HCT116 (cell line): ENCODE results near the gene RPLP2. TPM values are rescaled to one million over a fixed set of nuclear protein-coding genes. Genes with fewer than 3 reads are reported as not detected.

ENCODE experiments used
- ATAC-seq: fragments of 200-7000 bp; cut with Tn5 transposase; 2 replicates; pipeline ENCODE4 v1.9.1; 2020; ENCODE audit warnings: mild to moderate bottlenecking, moderate library complexity
- BruUV-seq: library from RNA; stranded (reverse); fragments of 400-500 nt; replicated peaks from 2 replicates; lab custom pipeline; 2021; lab: Mats Ljungman, UMichigan
- CTCF ChIA-PET: fragments of 300-600 bp; sonication (Branson Sonifier 250); formaldehyde crosslinking; loops from one replicate; lab custom pipeline; 2021; ENCODE audit warnings: antibody characterized with exemption; lab: Charles Lee
- POLR2A ChIA-PET: fragments of 300-600, 350-600 bp; sonication (Branson Sonifier 250); formaldehyde crosslinking; loops from one replicate; lab custom pipeline; 2021; ENCODE audit warnings: antibody characterized with exemption; lab: Charles Lee
- RAD21 ChIA-PET, 2 experiments: fragments of 300-600 bp; sonication (Branson Sonifier 250); formaldehyde crosslinking; loops; one replicate each; lab custom pipeline; 2023; ENCODE audit warnings: low total read pairs in 2 of 2; ENCODE audit not compliant: uncharacterized antibody in 2 of 2, unreplicated experiment in 2 of 2, low non-redundant PET in 1 of 2; lab: Charles Lee
- DNase-seq: peaks from one replicate; pipeline ENCODE4 v3.0.0-alpha.2; 2010; ENCODE audit warnings: low read depth, low spot score
- H2AFZ ChIP-seq: fragments of 200-600 bp; shearing (Covaris generic), sonication (generic); 2 replicates; pipeline ENCODE4 v1.6.1; 2017; ENCODE audit warnings: low read depth, mixed run types, mixed read lengths, antibody characterized with exemption, low read length; ENCODE audit not compliant: poor library complexity, severe bottlenecking
- H3K27ac ChIP-seq: 2 replicates; pipeline ENCODE4 v1.5.1; 2012; ENCODE audit warnings: low read depth, low read length
- H3K27me3 ChIP-seq: fragments of 200-600 bp; sonication (generic); 2 replicates; pipeline ENCODE4 v1.6.1; 2016; ENCODE audit warnings: mixed run types, low read length, mixed read lengths; ENCODE audit not compliant: insufficient read depth
- H3K36me3 ChIP-seq, 2 experiments: fragments of 200-500 bp in 1 of 2; fragments of 200-600 bp in 1 of 2; sonication (Bioruptor generic) in 1 of 2; sonication (generic) in 1 of 2; 2 replicates each; pipeline versions ENCODE4 v1.5.1 to v1.6.1; 2014 to 2016; ENCODE audit warnings: low read length in 2 of 2, inconsistent platforms in 1 of 2, mixed read lengths in 1 of 2, mixed run types in 1 of 2; ENCODE audit not compliant: insufficient read depth in 2 of 2, control insufficient read depth in 1 of 2
- H3K4me1 ChIP-seq, 2 experiments: fragments of 200-600 bp in 1 of 2; sonication (generic) in 1 of 2; 2 replicates each; pipeline versions ENCODE4 v1.5.1 to v1.6.1; 2012 to 2017; ENCODE audit warnings: low read length in 2 of 2, inconsistent platforms in 1 of 2, mild to moderate bottlenecking in 1 of 2, mixed read lengths in 1 of 2, mixed run types in 1 of 2, moderate library complexity in 1 of 2; ENCODE audit not compliant: insufficient read depth in 2 of 2, control insufficient read depth in 1 of 2
- H3K4me2 ChIP-seq: fragments of 200-600 bp; sonication (generic); 2 replicates; pipeline ENCODE4 v1.6.1; 2017; ENCODE audit warnings: mixed run types, low read length, mixed read lengths
- H3K4me3 ChIP-seq, 2 experiments: fragments of 200-600 bp in 1 of 2; sonication (generic) in 1 of 2; replicated peaks in 1 of 2; 2 replicates each; pipeline ENCODE4 v1.5.1; 2011 to 2016; ENCODE audit warnings: low read length in 2 of 2, control low read depth in 1 of 2, low read depth in 1 of 2, mild to moderate bottlenecking in 1 of 2, mixed read lengths in 1 of 2, mixed run types in 1 of 2
- H3K79me2 ChIP-seq: fragments of 200-600 bp; sonication (generic); 2 replicates; pipeline ENCODE4 v1.6.1; 2017; ENCODE audit warnings: mild to moderate bottlenecking, mixed run types, low read length, moderate library complexity, mixed read lengths; ENCODE audit not compliant: insufficient read depth
- H3K9ac ChIP-seq: fragments of 200-600 bp; sonication (generic); 2 replicates; pipeline ENCODE4 v1.6.1; 2016; ENCODE audit warnings: low read length, mixed read lengths
- H3K9me2 ChIP-seq: fragments of 200-600 bp; sonication (generic), shearing (Covaris generic); 2 replicates; pipeline ENCODE4 v1.6.1; 2017; ENCODE audit warnings: mixed run types, mild to moderate bottlenecking, moderate library complexity; ENCODE audit not compliant: insufficient read depth
- H3K9me3 ChIP-seq, 2 experiments: fragments of 200-500 bp in 1 of 2; fragments of 200-600 bp in 1 of 2; sonication (Bioruptor generic) in 1 of 2; sonication (generic) in 1 of 2; 2 replicates each; pipeline ENCODE4 v1.6.1; 2014 to 2017; ENCODE audit warnings: low read length in 2 of 2, mixed read lengths in 2 of 2, inconsistent platforms in 1 of 2, low read depth in 1 of 2, mild to moderate bottlenecking in 1 of 2, mixed run types in 1 of 2, moderate library complexity in 1 of 2; ENCODE audit not compliant: control insufficient read depth in 1 of 2, insufficient read depth in 1 of 2
- H4K20me1 ChIP-seq: fragments of 200-600 bp; sonication (generic), shearing (Covaris generic); 2 replicates; pipeline ENCODE4 v1.6.1; 2017; ENCODE audit warnings: mixed run types, mild to moderate bottlenecking, moderate library complexity; ENCODE audit not compliant: insufficient read depth
- EGR1 ChIP-seq: IDR thresholded peaks from 2 replicates; pipeline ENCODE4 v1.6.1; 2012; ENCODE audit warnings: low read depth
- ELF1 ChIP-seq: IDR thresholded peaks from 2 replicates; pipeline ENCODE4 v1.6.1; 2012; ENCODE audit warnings: low read depth, borderline replicate concordance
- SP1 ChIP-seq: IDR thresholded peaks from 2 replicates; pipeline ENCODE4 v1.6.1; 2012; ENCODE audit warnings: low read depth
- YY1 ChIP-seq: IDR thresholded peaks from 2 replicates; pipeline ENCODE4 v1.6.1; 2011; ENCODE audit warnings: low read length, low read depth, moderate library complexity, mild to moderate bottlenecking; ENCODE audit not compliant: insufficient replicate concordance; ENCODE audit errors: extremely low read depth
- intact Hi-C: fragments of 100-400 bp; cut with micrococcal nuclease; formaldehyde crosslinking; loops from 2 replicates; pipeline ENCODE4 v1.10.0; 2022
- total RNA-seq: library from RNA; stranded (reverse); gene quantifications from one replicate; pipeline ENCODE4 v1.2.1, GENCODE V29; 2021; ENCODE audit not compliant: unreplicated experiment
- TF ChIP-seq, protein P1 (sequence below), 3 experiments: fragments of 200-600 bp in 1 of 3; sonication (generic) in 1 of 3; IDR thresholded peaks in 2 of 3; conservative IDR thresholded peaks in 1 of 3; 2 replicates each; pipeline ENCODE4 v1.5.1; 2012 to 2017; ENCODE audit warnings: low read depth in 2 of 3, low read length in 2 of 3, antibody characterized with exemption in 1 of 3, borderline replicate concordance in 1 of 3, control low read depth in 1 of 3, mild to moderate bottlenecking in 1 of 3, mixed read lengths in 1 of 3, mixed run types in 1 of 3, moderate library complexity in 1 of 3; ENCODE audit not compliant: insufficient read depth in 1 of 3

RPLP2 gene
- total RNA-seq, 1 experiment from 2014 or later: 3,615 TPM

DNA sequence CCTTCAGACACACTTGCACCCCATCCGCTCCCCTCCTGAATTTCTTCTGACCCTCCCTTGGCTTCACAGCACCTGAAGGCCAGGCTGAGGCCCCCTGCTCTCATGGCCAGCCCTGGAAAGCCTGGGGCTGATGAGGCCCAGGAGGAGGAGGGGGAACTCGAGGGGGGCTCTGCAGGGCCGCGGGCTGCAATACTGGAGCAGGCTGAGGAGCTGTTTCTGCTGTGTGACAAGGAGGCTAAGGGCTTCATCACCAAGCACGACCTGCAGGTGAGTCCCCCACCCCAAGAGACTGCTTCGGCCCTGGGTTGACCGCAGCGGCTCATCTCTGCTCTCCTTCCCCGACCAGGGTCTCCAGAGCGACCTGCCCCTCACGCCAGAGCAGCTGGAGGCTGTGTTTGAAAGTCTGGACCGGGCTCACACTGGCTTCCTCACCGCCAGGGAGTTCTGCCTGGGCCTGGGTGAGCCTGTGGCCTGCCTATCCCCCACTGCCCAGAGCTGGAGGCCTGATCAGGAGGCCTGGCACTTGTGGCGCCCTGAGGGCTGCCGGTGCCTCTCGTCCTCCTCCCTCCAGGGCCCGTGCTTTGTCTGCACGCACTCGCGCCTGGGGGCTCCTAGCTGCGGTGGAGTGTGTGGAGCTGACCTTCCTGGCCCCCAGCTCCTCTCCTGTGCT lies 18.9 kb downstream of the RPLP2 start:
- ATAC-seq (no peak), DNase-seq (no peak)
- Histone ChIP-seq H3K9me3 (no peaks in the 10 kb centered on the region), H2AFZ (no peak overlapping the region), H4K20me1 (no peaks in the 10 kb centered on the region), H3K4me3 (no peak overlapping the region), H3K4me1 (peaks cover 29 to 50% of the 10 kb centered on the region in 2 experiments), H3K79me2 (peaks cover 15% of the 10 kb centered on the region), H3K4me2 (no peak overlapping the region), H3K9me2 (no peaks in the 10 kb centered on the region), H3K27ac (peak overlapping the region; percentile 89; the same call in 1 of the 2 replicates), H3K36me3 (no peaks in the 10 kb centered on the region), H3K27me3 (no peaks in the 10 kb centered on the region), H3K9ac (no peak overlapping the region)
- TF ChIP-seq ELF1: no peak
- TF ChIP-seq YY1: no peak
- TF ChIP-seq, protein P1, sequence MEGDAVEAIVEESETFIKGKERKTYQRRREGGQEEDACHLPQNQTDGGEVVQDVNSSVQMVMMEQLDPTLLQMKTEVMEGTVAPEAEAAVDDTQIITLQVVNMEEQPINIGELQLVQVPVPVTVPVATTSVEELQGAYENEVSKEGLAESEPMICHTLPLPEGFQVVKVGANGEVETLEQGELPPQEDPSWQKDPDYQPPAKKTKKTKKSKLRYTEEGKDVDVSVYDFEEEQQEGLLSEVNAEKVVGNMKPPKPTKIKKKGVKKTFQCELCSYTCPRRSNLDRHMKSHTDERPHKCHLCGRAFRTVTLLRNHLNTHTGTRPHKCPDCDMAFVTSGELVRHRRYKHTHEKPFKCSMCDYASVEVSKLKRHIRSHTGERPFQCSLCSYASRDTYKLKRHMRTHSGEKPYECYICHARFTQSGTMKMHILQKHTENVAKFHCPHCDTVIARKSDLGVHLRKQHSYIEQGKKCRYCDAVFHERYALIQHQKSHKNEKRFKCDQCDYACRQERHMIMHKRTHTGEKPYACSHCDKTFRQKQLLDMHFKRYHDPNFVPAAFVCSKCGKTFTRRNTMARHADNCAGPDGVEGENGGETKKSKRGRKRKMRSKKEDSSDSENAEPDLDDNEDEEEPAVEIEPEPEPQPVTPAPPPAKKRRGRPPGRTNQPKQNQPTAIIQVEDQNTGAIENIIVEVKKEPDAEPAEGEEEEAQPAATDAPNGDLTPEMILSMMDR (IDR thresholded peaks at IDR 0.05 in 2 of 3, conservative IDR thresholded peaks at IDR 0.05 in 1 of 3; ENCODE audit: borderline replicate concordance in 1 of 3, insufficient read depth in 1 of 3, low read depth in 2 of 3, low read length in 2 of 3): no peak
- no peak for TF ChIP-seq SP1
- no peak for TF ChIP-seq EGR1
- intact Hi-C loops: no loop called here
- ChIA-PET CTCF (no interaction called here), RAD21 (no interaction called here), POLR2A (interaction anchor here (1.4 to 2.3 kb wide), 2 partner anchors 9 to 20 kb away, joined by 6 to 16 read pairs; partner anchors contain the start of genes PNPLA2 and RPLP2)
- no TSS peak for BruUV-seq
